HG02870 (cell line): Measurements from ENCODE around the gene BMPR1A.
"Not testable (repeated sequence)": the region's sequence is repeated elsewhere in the genome, so short reads cannot be mapped to it uniquely, and the experiment has no call there.

Experiments
- ATAC-seq: cut with Tn5 transposase; IDR thresholded peaks from one replicate; pipeline ENCODE4 v1.9.1; 2021; ENCODE audit warnings: mild to moderate bottlenecking, moderate library complexity; ENCODE audit not compliant: unreplicated experiment

BMPR1A gene

GRCh38 chr10:86871563-86872183 lies 115.3 kb downstream of the BMPR1A start:
- ATAC-seq, result no peak

- ATAC-seq, result no peak
Measured at GRCh38 chr10:86872757-86873156, 116.3 kb downstream of the BMPR1A start.

- no peak for ATAC-seq
Measured at GRCh38 chr10:86876748-86877147, 120.3 kb downstream of the BMPR1A start.

GRCh38 chr10:86878983-86879713 lies 122.7 kb downstream of the BMPR1A start:
- ATAC-seq, result peak; percentile 82

GRCh38 chr10:86880971-86881370 lies 124.6 kb downstream of the BMPR1A start:
- ATAC-seq, result no peak

- ATAC-seq, result peak; percentile 96
Measured at GRCh38 chr10:86888585-86889381, 132.4 kb downstream of the BMPR1A start.

- ATAC-seq, result no peak
Measured at GRCh38 chr10:86889997-86890396, 133.6 kb downstream of the BMPR1A start.

- ATAC-seq, result no peak
Measured at GRCh38 chr10:86898511-86898910, 142.1 kb downstream of the BMPR1A start.

GRCh38 chr10:86899132-86899531 lies 142.7 kb downstream of the BMPR1A start:
- ATAC-seq, result no peak

- no peak for ATAC-seq
Measured at GRCh38 chr10:86899670-86900276, 143.4 kb downstream of the BMPR1A start.

- no peak for ATAC-seq
Measured at GRCh38 chr10:86900955-86901354, 144.5 kb downstream of the BMPR1A start.

GRCh38 chr10:86904600-86904999 lies 148.2 kb downstream of the BMPR1A start:
- ATAC-seq, result no peak

GRCh38 chr10:86905429-86905828 lies 149.0 kb downstream of the BMPR1A start:
- no peak for ATAC-seq

- no peak for ATAC-seq
Measured at GRCh38 chr10:86914734-86915133, 158.3 kb downstream of the BMPR1A start.

GRCh38 chr10:86918022-86918471 lies 161.6 kb downstream of the BMPR1A start:
- ATAC-seq, result no peak

GRCh38 chr10:86922553-86922961 lies 166.1 kb downstream of the BMPR1A start:
- no peak for ATAC-seq

GRCh38 chr10:86929468-86930380 lies 173.3 kb downstream of the BMPR1A start:
- ATAC-seq, result no peak

GRCh38 chr10:86931872-86932271 lies 175.5 kb downstream of the BMPR1A start:
- no peak for ATAC-seq

- ATAC-seq, result no peak
Measured at GRCh38 chr10:86932674-86933073, 176.3 kb downstream of the BMPR1A start.

GRCh38 chr10:86934162-86934711 lies 177.8 kb downstream of the BMPR1A start:
- not testable (repeated sequence) for ATAC-seq
